ENCODE data around the gene MOB1B. TPM values are rescaled to one million over a fixed set of nuclear protein-coding genes. Genes with fewer than 3 reads are reported as not detected.

MOB1B gene
- total and polyA plus RNA-seq, 8 donors = 0.87 to 48.8 (median 4.6) TPM

GRCh38 chr4:70925418-70925817, 23.2 kb downstream of the MOB1B start:
- intact Hi-C loops (cut with DNase I; ENCODE audit: low total_unique reads) = no loop called here
- Histone ChIP-seq H3K9me3 (no peaks in the 10 kb centered on the region), H3K36me3 (no peaks in the 10 kb centered on the region), H3K4me3 (no peak overlapping the region), H3K27ac (no peak overlapping the region), H3K4me1 (peaks cover 0 to 29% (median 11%) of the 10 kb centered on the region in 4 donors), H3K27me3 (no peaks in the 10 kb centered on the region)
- TF ChIP-seq POLR2AphosphoS5 (IDR thresholded peaks at IDR 0.05) (no peak), POLR2A (IDR thresholded peaks at IDR 0.05) (no peak), CTCF (IDR thresholded peaks at IDR 0.05) (no peak), EP300 (IDR thresholded peaks at IDR 0.05) (no peak)
- 69 to 80% (median 76%) methylated on average over 1 of the region's 1 CpG for WGBS, 5 donors
- DNase-seq = no peak

GRCh38 chr4:70925899-70926635, 23.9 kb downstream of the MOB1B start:
- no peak overlapping the region for H3K4me3 ChIP-seq
- no peaks in the 10 kb centered on the region for H3K27me3 ChIP-seq
- H3K36me3 ChIP-seq = no peaks in the 10 kb centered on the region
- 65 to 79% (median 69%) methylated on average over 6 of the region's 6 CpGs for WGBS, 5 donors
- H3K27ac ChIP-seq = no peak overlapping the region
- intact Hi-C loops (cut with DNase I; ENCODE audit: low total_unique reads) = no loop called here
- H3K4me1 ChIP-seq = peaks cover 0 to 35% (median 14%) of the 10 kb centered on the region in 4 donors
- TF ChIP-seq CTCF (IDR thresholded peaks at IDR 0.05) (no peak), POLR2AphosphoS5 (IDR thresholded peaks at IDR 0.05) (no peak), POLR2A (IDR thresholded peaks at IDR 0.05) (no peak), EP300 (IDR thresholded peaks at IDR 0.05) (no peak)
- no peak for DNase-seq
- no peaks in the 10 kb centered on the region for H3K9me3 ChIP-seq

DNA sequence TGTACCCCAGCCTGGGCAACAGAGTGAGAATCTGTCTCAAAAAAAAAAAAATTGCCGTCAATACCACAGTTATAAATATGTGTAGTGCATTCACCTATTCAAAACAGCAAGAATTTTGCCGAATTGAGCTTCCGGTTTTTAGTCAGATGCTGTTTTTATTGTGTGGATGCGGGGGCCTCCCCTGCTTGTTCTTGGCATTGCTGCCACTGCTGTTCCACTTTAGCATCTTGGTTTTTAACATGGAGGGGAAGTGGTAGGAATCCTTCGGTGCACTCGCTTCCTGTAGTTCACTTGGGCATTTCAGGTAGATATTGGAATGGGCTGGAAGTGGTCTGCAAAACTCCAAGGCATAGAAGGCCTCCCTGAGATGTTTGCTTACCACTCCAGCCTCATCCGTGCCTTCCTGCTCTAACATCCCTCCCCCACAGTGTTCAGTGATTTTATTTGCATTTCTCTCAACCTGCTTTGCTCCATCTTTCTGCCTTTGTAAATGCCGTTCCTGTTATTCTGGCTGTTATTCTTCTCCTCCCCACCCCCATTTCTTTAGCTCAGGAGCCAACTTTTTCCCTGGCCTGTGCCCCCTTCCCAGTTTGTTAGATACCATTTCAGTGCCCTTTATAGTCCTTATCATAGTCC, 25.5 kb downstream of the MOB1B start:
- TF ChIP-seq CTCF (IDR thresholded peaks at IDR 0.05) (no peak), EP300 (IDR thresholded peaks at IDR 0.05) (no peak), POLR2A (IDR thresholded peaks at IDR 0.05) (no peak), POLR2AphosphoS5 (IDR thresholded peaks at IDR 0.05) (no peak)
- Histone ChIP-seq H3K27ac (no peak overlapping the region), H3K4me1 (peaks cover 0 to 37% (median 17%) of the 10 kb centered on the region in 4 donors), H3K36me3 (no peaks in the 10 kb centered on the region), H3K27me3 (no peaks in the 10 kb centered on the region), H3K9me3 (no peaks in the 10 kb centered on the region), H3K4me3 (no peak overlapping the region)
- DNase-seq = no peak
- WGBS, 5 donors = 62 to 66% (median 65%) methylated on average over 8 of the region's 8 CpGs
- intact Hi-C loops (cut with DNase I; ENCODE audit: low total_unique reads) = no loop called here

GRCh38 chr4:70930530-70931256, 28.5 kb downstream of the MOB1B start:
- 68 to 79% (median 71%) methylated on average over 2 of the region's 2 CpGs for WGBS, 5 donors
- no peak for TF ChIP-seq POLR2A (IDR thresholded peaks at IDR 0.05)
- TF ChIP-seq EP300 (IDR thresholded peaks at IDR 0.05) = no peak
- TF ChIP-seq POLR2AphosphoS5 (IDR thresholded peaks at IDR 0.05) = no peak
- TF ChIP-seq CTCF (IDR thresholded peaks at IDR 0.05) = no peak

More at GRCh38 chr4:70930530-70931256, 28.5 kb downstream of the MOB1B start:
- Histone ChIP-seq H3K27ac (no peak overlapping the region), H3K4me3 (no peak overlapping the region), H3K36me3 (no peaks in the 10 kb centered on the region), H3K4me1 (peaks cover 0 to 34% (median 16%) of the 10 kb centered on the region in 4 donors), H3K9me3 (no peaks in the 10 kb centered on the region), H3K27me3 (no peaks in the 10 kb centered on the region)
- intact Hi-C loops (cut with DNase I; ENCODE audit: low total_unique reads) = no loop called here
- DNase-seq = no peak
